Caco-2 (cell line): Measurements from ENCODE around the gene BLOC1S1. TPM values are rescaled to one million over a fixed set of nuclear protein-coding genes. Genes with fewer than 3 reads are reported as not detected.

ENCODE experiments used
- BruUV-seq: library from RNA; stranded (reverse); fragments of 400-500 nt; replicated peaks from 2 replicates; lab custom pipeline; 2021; lab: Mats Ljungman, UMichigan
- CTCF ChIA-PET: fragments of 300-600 bp; sonication (Branson Sonifier 250); formaldehyde crosslinking; loops from one replicate; lab custom pipeline; 2022; ENCODE audit warnings: antibody characterized with exemption; lab: Charles Lee
- POLR2A ChIA-PET: fragments of 300-600 bp; sonication (Branson Sonifier 250); formaldehyde crosslinking; loops from one replicate; lab custom pipeline; 2022; ENCODE audit warnings: antibody characterized with exemption; lab: Charles Lee
- DNase-seq, 2 experiments: peaks; one replicate each; pipeline versions ENCODE4 v3.0.0 to v3.0.0-alpha.2; 2020 to 2022
- H3K27me3 ChIP-seq: replicated peaks from 2 replicates; pipeline ENCODE4 v1.6.0; 2011; ENCODE audit warnings: low read length; ENCODE audit not compliant: control insufficient read depth, insufficient read depth
- H3K36me3 ChIP-seq: 2 replicates; pipeline ENCODE4 v1.5.1; 2011; ENCODE audit warnings: low read length; ENCODE audit not compliant: control insufficient read depth, insufficient read depth
- H3K4me1 ChIP-seq: fragments of 250-450 bp; sonication (Bioruptor Pico); 2 replicates; pipeline ENCODE4 v1.5.1; 2020; ENCODE audit warnings: mild to moderate bottlenecking
- H3K4me3 ChIP-seq: 2 replicates; pipeline ENCODE4 v1.5.1; 2011; ENCODE audit warnings: low read depth, mild to moderate bottlenecking, control low read depth, low read length
- H3K9me3 ChIP-seq: fragments of 250-450 bp; sonication (Bioruptor Pico); 2 replicates; pipeline ENCODE4 v1.5.1; 2020; ENCODE audit warnings: mild to moderate bottlenecking, moderate library complexity
- H3K27ac Mint-ChIP-seq: one replicate; pipeline ENCODE4 v1.8.0; 2022; ENCODE audit warnings: mixed read lengths; ENCODE audit not compliant: unreplicated experiment
- H3K27me3 Mint-ChIP-seq: one replicate; pipeline ENCODE4 v1.8.0; 2022; ENCODE audit warnings: mixed read lengths; ENCODE audit not compliant: insufficient read depth, unreplicated experiment
- H3K36me3 Mint-ChIP-seq: one replicate; pipeline ENCODE4 v1.8.0; 2022; ENCODE audit warnings: mild to moderate bottlenecking, mixed read lengths; ENCODE audit not compliant: insufficient read depth, unreplicated experiment
- H3K4me1 Mint-ChIP-seq: one replicate; pipeline ENCODE4 v1.8.0; 2022; ENCODE audit warnings: low read depth, mixed read lengths; ENCODE audit not compliant: unreplicated experiment
- H3K4me3 Mint-ChIP-seq: one replicate; pipeline ENCODE4 v1.8.0; 2022; ENCODE audit warnings: mild to moderate bottlenecking, moderate library complexity, mixed read lengths; ENCODE audit not compliant: unreplicated experiment
- H3K9me3 Mint-ChIP-seq: one replicate; pipeline ENCODE4 v1.8.0; 2022; ENCODE audit warnings: mixed read lengths; ENCODE audit not compliant: unreplicated experiment
- CTCF ChIP-seq, 2 experiments: fragments of 200-600 bp in 1 of 2; IDR thresholded peaks; 1 replicate in 1 of 2; 2 replicates in 1 of 2; pipeline versions ENCODE4 v1.5.1 to v1.8.0; 2011 to 2022; ENCODE audit warnings: antibody characterized with exemption in 1 of 2, control low read depth in 1 of 2, inconsistent platforms in 1 of 2, low read depth in 1 of 2, low read length in 1 of 2, mild to moderate bottlenecking in 1 of 2, moderate library complexity in 1 of 2; ENCODE audit not compliant: insufficient read depth in 1 of 2, severe bottlenecking in 1 of 2, unreplicated experiment in 1 of 2
- intact Hi-C: fragments of 100-400 bp; cut with micrococcal nuclease; formaldehyde crosslinking; loops from one replicate; pipeline ENCODE4 v1.10.0; 2022; ENCODE audit not compliant: unreplicated experiment
- total RNA-seq: library from RNA; stranded (reverse); gene quantifications from 2 replicates; pipeline ENCODE4 v1.2.3, GENCODE V29; 2022

The BLOC1S1 gene
- total RNA-seq, 1 experiment from 2014 or later, result 73.7 TPM

DNA sequence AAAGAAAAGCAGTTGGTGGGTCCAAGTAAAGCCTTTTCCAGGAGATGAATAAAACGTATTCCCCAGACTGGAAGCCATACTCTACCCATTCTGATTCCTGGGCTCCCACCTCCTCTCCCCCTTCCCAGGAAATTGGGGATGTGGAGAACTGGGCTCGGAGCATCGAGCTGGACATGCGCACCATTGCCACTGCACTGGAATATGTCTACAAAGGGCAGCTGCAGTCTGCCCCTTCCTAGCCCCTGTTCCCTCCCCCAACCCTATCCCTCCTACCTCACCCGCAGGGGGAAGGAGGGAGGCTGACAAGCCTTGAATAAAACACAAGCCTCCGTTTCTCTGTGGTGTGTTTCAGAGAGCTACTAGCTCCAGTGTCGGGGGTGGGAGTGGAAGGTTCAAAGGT lies 3.5 kb downstream of the BLOC1S1 start:
- ChIA-PET POLR2A (interaction anchor here (1.4 to 1.7 kb wide), 3 partner anchors 14 to 98 kb away, joined by 4 to 10 read pairs (median 8); partner anchors contain the start of genes ORMDL2 and SARNP), CTCF (interaction anchor here (0.6 to 3.9 kb wide), 5 partner anchors 10 to 287 kb away, joined by 3 to 102 read pairs (median 12); partner anchors contain the start of genes CD63 and ITGA7)
- H3K27me3 Mint-ChIP-seq, result no peaks in the 10 kb centered on the region
- peaks cover 38% of the 10 kb centered on the region for H3K36me3 Mint-ChIP-seq
- H3K27ac Mint-ChIP-seq, result no peak overlapping the region
- intact Hi-C loops, result no loop called here
- Histone ChIP-seq H3K27me3 (no peaks in the 10 kb centered on the region), H3K4me3 (no peak overlapping the region), H3K4me1 (peaks cover 47% of the 10 kb centered on the region), H3K36me3 (peaks cover 3% of the 10 kb centered on the region), H3K9me3 (no peaks in the 10 kb centered on the region)
- no TSS peak for BruUV-seq
- H3K4me1 Mint-ChIP-seq, result peaks cover 8% of the 10 kb centered on the region
- DNase-seq, result no peak
- H3K4me3 Mint-ChIP-seq, result no peak overlapping the region
- no peak for TF ChIP-seq CTCF (IDR thresholded peaks at IDR 0.05; ENCODE audit: insufficient read depth in 1 of 2, low read depth in 1 of 2, low read length in 1 of 2, severe bottlenecking in 1 of 2, unreplicated experiment in 1 of 2)
- H3K9me3 Mint-ChIP-seq, result no peaks in the 10 kb centered on the region

DNA sequence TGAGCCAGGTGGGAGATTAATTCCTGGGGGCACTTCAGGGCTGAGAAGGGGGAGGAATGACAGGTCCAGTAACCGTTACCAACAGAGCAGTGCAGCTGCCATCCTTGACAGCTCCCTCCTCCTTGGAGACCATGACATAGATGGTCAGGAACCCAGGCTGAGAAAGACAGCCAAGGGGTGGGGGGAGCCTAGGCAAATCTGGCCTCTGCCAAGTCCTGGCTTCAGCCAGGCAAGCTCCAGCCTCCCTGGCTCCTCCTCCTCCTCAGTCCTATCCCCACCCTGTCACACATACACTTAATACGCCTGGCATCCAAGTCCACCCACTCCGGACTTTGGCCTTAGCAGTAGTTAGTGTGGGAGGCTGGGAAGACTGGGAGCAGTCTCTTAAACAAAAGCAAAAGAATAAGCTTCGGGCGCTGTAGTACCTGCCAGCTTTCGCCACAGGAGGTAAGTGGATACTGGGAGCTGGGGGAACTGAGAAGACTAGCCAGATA lies 4.3 kb downstream of the BLOC1S1 start, which contains the start of gene RDH5:
Gene RDH5, plus strand, starts transcription at position 323 of the 494 bp plus-strand sequence. CDS start 792 bp downstream, outside the sequence.
- intact Hi-C loops, result loop anchor here (2.0 kb wide), 2 partner anchors 15 to 61 kb away; no protein-coding TSS in a partner anchor
- peaks cover 3% of the 10 kb centered on the region for H3K36me3 ChIP-seq
- Mint-ChIP-seq H3K9me3 (no peaks in the 10 kb centered on the region), H3K36me3 (peaks cover 45% of the 10 kb centered on the region), H3K27me3 (no peaks in the 10 kb centered on the region), H3K4me3 (peak within 1 kb of the TSS; percentile 33), H3K4me1 (peaks cover 8% of the 10 kb centered on the region), H3K27ac (peak within 1 kb of the TSS; percentile 63)
- ChIA-PET POLR2A (interaction anchor here (0.6 to 1.7 kb wide), 5 partner anchors 9 to 254 kb away, joined by 3 to 14 read pairs (median 8); partner anchors contain the start of genes CD63, ORMDL2, RAB5B and SARNP), CTCF (interaction anchor here (0.6 to 3.9 kb wide), 7 partner anchors 9 to 286 kb away, joined by 3 to 102 read pairs (median 12); partner anchors contain the start of genes CD63 and ITGA7)
- no peak for TF ChIP-seq CTCF (IDR thresholded peaks at IDR 0.05; ENCODE audit: insufficient read depth in 1 of 2, low read depth in 1 of 2, low read length in 1 of 2, severe bottlenecking in 1 of 2, unreplicated experiment in 1 of 2)
- H3K9me3 ChIP-seq, result no peaks in the 10 kb centered on the region
- H3K27me3 ChIP-seq, result no peaks in the 10 kb centered on the region
- H3K4me3 ChIP-seq, result peak within 1 kb of the TSS; percentile 27
- peak; percentile 77 to 87 for DNase-seq
- H3K4me1 ChIP-seq, result peaks cover 47% of the 10 kb centered on the region
- no TSS peak for BruUV-seq

DNA sequence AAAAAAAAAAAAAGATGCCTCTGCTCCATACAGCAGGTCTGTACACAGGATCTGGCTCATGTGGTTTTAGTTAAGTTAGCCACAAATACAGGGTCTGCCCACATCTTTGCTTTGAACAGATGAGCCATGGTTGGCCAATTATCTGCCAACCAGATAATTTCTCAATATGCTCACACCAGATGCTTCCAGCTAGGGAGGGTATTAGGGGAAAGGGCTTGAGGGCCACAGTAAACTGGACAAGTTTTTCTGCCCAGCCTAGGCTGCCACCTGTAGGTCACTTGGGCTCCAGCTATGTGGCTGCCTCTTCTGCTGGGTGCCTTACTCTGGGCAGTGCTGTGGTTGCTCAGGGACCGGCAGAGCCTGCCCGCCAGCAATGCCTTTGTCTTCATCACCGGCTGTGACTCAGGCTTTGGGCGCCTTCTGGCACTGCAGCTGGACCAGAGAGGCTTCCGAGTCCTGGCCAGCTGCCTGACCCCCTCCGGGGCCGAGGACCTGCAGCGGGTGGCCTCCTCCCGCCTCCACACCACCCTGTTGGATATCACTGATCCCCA lies 5.1 kb downstream of the BLOC1S1 start:
- peaks cover 42% of the 10 kb centered on the region for H3K4me1 ChIP-seq
- H3K27me3 ChIP-seq, result no peaks in the 10 kb centered on the region
- CTCF ChIA-PET, result interaction anchor here (0.7 to 3.9 kb wide), 9 partner anchors 9 to 64 kb away, joined by 3 to 102 read pairs (median 7); partner anchors contain the start of genes CD63 and ITGA7
- peaks cover 3% of the 10 kb centered on the region for H3K36me3 ChIP-seq
- H3K4me3 ChIP-seq, result peak overlapping the region; percentile 27; the same call in 1 of the 2 replicates
- Mint-ChIP-seq H3K36me3 (peaks cover 46% of the 10 kb centered on the region), H3K4me1 (peaks cover 8% of the 10 kb centered on the region), H3K9me3 (no peaks in the 10 kb centered on the region), H3K27me3 (no peaks in the 10 kb centered on the region), H3K27ac (peak overlapping the region; percentile 63), H3K4me3 (no peak overlapping the region)
- intact Hi-C loops, result loop anchor here (1.0 to 2.0 kb wide), 4 partner anchors 16 to 102 kb away; a partner anchor contains a TSS
- peak in 1 of 2 experiments; percentile 68 for DNase-seq
- no peaks in the 10 kb centered on the region for H3K9me3 ChIP-seq
- peak; percentile 48 to 67 for TF ChIP-seq CTCF (IDR thresholded peaks at IDR 0.05; ENCODE audit: insufficient read depth in 1 of 2, low read depth in 1 of 2, low read length in 1 of 2, severe bottlenecking in 1 of 2, unreplicated experiment in 1 of 2)
- POLR2A ChIA-PET, result interaction anchor here (1.5 to 1.7 kb wide), 3 partner anchors 9 to 39 kb away, joined by 8 to 14 read pairs (median 10); partner anchors contain the start of gene CD63
- TSS peak; percentile 24 for BruUV-seq
